Activated CD4-positive, CD25-positive, alpha-beta regulatory T cell treated with anti-CD3 and anti-CD28 coated beads, Interleukin-2, amount 50 U/mL, for 24 hours (primary cell): ENCODE results near the gene DMXL1.
"Not testable (repeated sequence)": the region's sequence is repeated elsewhere in the genome, so short reads cannot be mapped to it uniquely, and the experiment has no call there.

ENCODE experiments used
- ATAC-seq, 2 donors: fragments of 150-1000 bp; cut with Tn5 transposase; one replicate each; pipeline ENCODE4 v1.10.0; 2021; ENCODE audit warnings: mild to moderate bottlenecking in 1 of 2, moderate library complexity in 1 of 2

The DMXL1 gene

GRCh38 chr5:119131530-119132304, 60.8 kb downstream of the DMXL1 start:
- no peak for ATAC-seq

GRCh38 chr5:119135743-119136142, 64.9 kb downstream of the DMXL1 start:
- not testable (repeated sequence) for ATAC-seq

- ATAC-seq = no peak
These were observed 65.9 kb downstream of the DMXL1 start for GRCh38 chr5:119136666-119137318.

- no peak for ATAC-seq
These were observed 82.7 kb downstream of the DMXL1 start for GRCh38 chr5:119153629-119154028.

GRCh38 chr5:119158144-119158543, 87.3 kb downstream of the DMXL1 start:
- ATAC-seq = no peak

GRCh38 chr5:119161430-119161829, 90.5 kb downstream of the DMXL1 start:
- ATAC-seq = no peak

- no peak for ATAC-seq
These were observed 95.1 kb downstream of the DMXL1 start for GRCh38 chr5:119166026-119166425.

- no peak for ATAC-seq
These were observed 97.5 kb downstream of the DMXL1 start for GRCh38 chr5:119168401-119168800.

GRCh38 chr5:119171686-119172085, 100.8 kb downstream of the DMXL1 start:
- no peak for ATAC-seq

- no peak for ATAC-seq
These were observed 103.8 kb downstream of the DMXL1 start for GRCh38 chr5:119174578-119175163.

- no peak for ATAC-seq
These were observed 105.9 kb downstream of the DMXL1 start for GRCh38 chr5:119176785-119177184.

- no peak for ATAC-seq
These were observed 106.3 kb downstream of the DMXL1 start for GRCh38 chr5:119177226-119177625.

GRCh38 chr5:119178435-119178834, 107.5 kb downstream of the DMXL1 start:
- no peak for ATAC-seq

GRCh38 chr5:119179857-119180641, 109.2 kb downstream of the DMXL1 start:
- ATAC-seq = no peak

- not testable (repeated sequence) for ATAC-seq
These were observed 114.6 kb downstream of the DMXL1 start for GRCh38 chr5:119185512-119185911.

GRCh38 chr5:119187776-119188529, 117.1 kb downstream of the DMXL1 start:
- no peak for ATAC-seq

- ATAC-seq = no peak
These were observed 119.7 kb downstream of the DMXL1 start for GRCh38 chr5:119190470-119191095.

GRCh38 chr5:119191944-119192343, 121.1 kb downstream of the DMXL1 start:
- no peak for ATAC-seq

- ATAC-seq = no peak
These were observed 129.9 kb downstream of the DMXL1 start for GRCh38 chr5:119200795-119201194.

- no peak for ATAC-seq
These were observed 136.2 kb downstream of the DMXL1 start for GRCh38 chr5:119207105-119207504.

GRCh38 chr5:119212026-119212425, 141.1 kb downstream of the DMXL1 start:
- ATAC-seq = no peak

- ATAC-seq = no peak
These were observed 141.8 kb downstream of the DMXL1 start for GRCh38 chr5:119212676-119213075.
